ENCODE measurements around the gene PPP2R1B. TPM values are rescaled to one million over a fixed set of nuclear protein-coding genes. Genes with fewer than 3 reads are reported as not detected.

PPP2R1B gene
- total RNA-seq, 2 experiments from 2014 or later, result 34.5 to 39.2 TPM

DNA sequence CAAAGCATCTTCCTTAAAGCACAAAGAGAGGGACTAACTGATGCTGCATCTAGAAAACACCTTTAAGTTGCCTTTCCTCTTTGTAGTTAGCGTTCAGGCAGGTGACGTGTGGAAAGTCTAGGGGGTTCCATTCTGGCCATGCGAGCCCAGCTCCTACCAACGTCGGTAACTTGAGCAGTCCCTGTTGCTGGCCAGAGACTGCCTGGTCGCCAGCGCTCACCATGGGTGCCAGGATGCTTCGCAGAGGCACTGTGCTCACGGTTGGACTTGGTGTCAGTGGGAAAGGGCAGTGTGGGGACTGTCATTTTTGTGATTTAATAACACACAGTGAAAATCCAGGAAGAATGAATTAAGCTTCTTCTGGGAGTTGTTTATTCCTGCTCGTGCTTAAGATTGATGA is 40.6 kb downstream of the PPP2R1B start:
- CTCF ChIA-PET, result interaction anchor here (1.1 kb wide), 1 partner anchor 9 kb away, joined by 3 read pairs; no protein-coding TSS in a partner anchor
- POLR2A ChIA-PET, result interaction anchor here (0.6 kb wide), 1 partner anchor 121 kb away, joined by 3 read pairs; no protein-coding TSS in a partner anchor
- no peaks in the 10 kb centered on the region for H3K9me3 ChIP-seq (ENCODE audit: control insufficient read depth in 1 of 2, insufficient read depth in 1 of 2, low read length in 2 of 2)
- no peaks in the 10 kb centered on the region for H3K27me3 ChIP-seq (ENCODE audit: control insufficient read depth in 1 of 2, insufficient read depth in 2 of 2, low read length in 2 of 2)
- Mint-ChIP-seq H3K27me3 (no peaks in the 10 kb centered on the region), H3K4me3 (no peak overlapping the region), H3K36me3 (ENCODE audit: low read depth) (peaks cover 56% of the 10 kb centered on the region), H3K27ac (no peak overlapping the region), H3K4me1 (ENCODE audit: low read depth) (no peaks in the 10 kb centered on the region), H3K9me3 (no peaks in the 10 kb centered on the region)
- intact Hi-C loops (cut with DNase I, micrococcal nuclease), result no loop called here
- no peak overlapping the region for H3K4me3 ChIP-seq (ENCODE audit: low read length)
- no peaks in the 10 kb centered on the region for H3K4me1 ChIP-seq (ENCODE audit: insufficient read depth, low read length)
- TF ChIP-seq CTCF (IDR thresholded peaks at IDR 0.05), result no peak
- peaks cover 64% of the 10 kb centered on the region for H3K36me3 ChIP-seq (ENCODE audit: insufficient read depth, low read length)
- ATAC-seq (ENCODE audit: poor library complexity), result no peak
- DNase-seq, result no peak
- no peak overlapping the region for H3K27ac ChIP-seq (ENCODE audit: low read depth in 1 of 2, low read length in 2 of 2)

DNA sequence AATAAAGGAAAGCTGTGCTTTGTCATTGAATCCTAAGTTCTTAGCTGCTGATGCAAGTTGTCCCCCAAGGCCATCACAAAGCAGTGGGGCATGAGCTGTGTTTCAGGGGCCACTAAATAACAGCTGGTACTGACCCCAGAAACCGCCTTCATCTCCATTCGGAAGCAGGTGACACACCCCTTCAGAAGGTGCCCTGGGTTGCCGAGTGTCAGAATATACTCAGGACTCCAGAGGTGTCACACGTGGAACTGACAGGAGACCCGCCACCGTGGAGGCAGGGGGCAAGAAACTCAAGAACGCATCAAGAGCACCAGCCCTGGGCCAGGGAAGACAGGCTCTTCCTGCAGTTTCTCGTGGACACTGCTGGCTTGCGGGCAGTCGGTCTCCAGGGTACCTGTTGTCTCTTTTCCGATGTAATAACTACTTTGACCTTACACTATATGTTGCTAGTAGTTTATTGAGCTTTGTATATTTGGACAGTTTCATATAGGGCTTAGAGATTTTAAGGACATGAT is 41.5 kb downstream of the PPP2R1B start:
- ATAC-seq (ENCODE audit: poor library complexity) (no peak), DNase-seq (no peak)
- H3K4me3 Mint-ChIP-seq, result no peak overlapping the region
- Histone ChIP-seq H3K27me3 (ENCODE audit: control insufficient read depth in 1 of 2, insufficient read depth in 2 of 2, low read length in 2 of 2) (no peaks in the 10 kb centered on the region), H3K27ac (ENCODE audit: low read depth in 1 of 2, low read length in 2 of 2) (no peak overlapping the region), H3K4me3 (ENCODE audit: low read length) (no peak overlapping the region), H3K36me3 (ENCODE audit: insufficient read depth, low read length) (peaks cover 70% of the 10 kb centered on the region), H3K4me1 (ENCODE audit: insufficient read depth, low read length) (no peaks in the 10 kb centered on the region), H3K9me3 (ENCODE audit: control insufficient read depth in 1 of 2, insufficient read depth in 1 of 2, low read length in 2 of 2) (no peaks in the 10 kb centered on the region)
- intact Hi-C loops (cut with DNase I, micrococcal nuclease), result no loop called here
- no peaks in the 10 kb centered on the region for H3K4me1 Mint-ChIP-seq (ENCODE audit: low read depth)
- H3K9me3 Mint-ChIP-seq, result no peaks in the 10 kb centered on the region
- no peaks in the 10 kb centered on the region for H3K27me3 Mint-ChIP-seq
- no peak for TF ChIP-seq CTCF (IDR thresholded peaks at IDR 0.05)
- no peak overlapping the region for H3K27ac Mint-ChIP-seq
- CTCF ChIA-PET, result interaction anchor here (0.9 to 1.1 kb wide), 2 partner anchors 8 to 52 kb away, joined by 3 read pairs; no protein-coding TSS in a partner anchor
- POLR2A ChIA-PET, result no interaction called here
- peaks cover 66% of the 10 kb centered on the region for H3K36me3 Mint-ChIP-seq (ENCODE audit: low read depth)

- H3K27me3 Mint-ChIP-seq, result no peaks in the 10 kb centered on the region
- ATAC-seq (ENCODE audit: poor library complexity), result no peak
- ChIA-PET CTCF (interaction anchor here (0.9 kb wide), 1 partner anchor 53 kb away, joined by 3 read pairs; no protein-coding TSS in a partner anchor), POLR2A (no interaction called here)
- no peaks in the 10 kb centered on the region for H3K27me3 ChIP-seq (ENCODE audit: control insufficient read depth in 1 of 2, insufficient read depth in 2 of 2, low read length in 2 of 2)
- no peak for TF ChIP-seq CTCF (IDR thresholded peaks at IDR 0.05)
- no peak overlapping the region for H3K27ac Mint-ChIP-seq
- no peaks in the 10 kb centered on the region for H3K9me3 Mint-ChIP-seq
- H3K4me3 ChIP-seq (ENCODE audit: low read length), result no peak overlapping the region
- intact Hi-C loops (cut with DNase I, micrococcal nuclease), result no loop called here
- no peaks in the 10 kb centered on the region for H3K4me1 ChIP-seq (ENCODE audit: insufficient read depth, low read length)
- no peaks in the 10 kb centered on the region for H3K4me1 Mint-ChIP-seq (ENCODE audit: low read depth)
- peaks cover 78% of the 10 kb centered on the region for H3K36me3 ChIP-seq (ENCODE audit: insufficient read depth, low read length)
- no peak overlapping the region for H3K27ac ChIP-seq (ENCODE audit: low read depth in 1 of 2, low read length in 2 of 2)
- H3K9me3 ChIP-seq (ENCODE audit: control insufficient read depth in 1 of 2, insufficient read depth in 1 of 2, low read length in 2 of 2), result no peaks in the 10 kb centered on the region
- peaks cover 77% of the 10 kb centered on the region for H3K36me3 Mint-ChIP-seq (ENCODE audit: low read depth)
- H3K4me3 Mint-ChIP-seq, result no peak overlapping the region
- DNase-seq, result no peak
Observed at GRCh38 chr11:111723595-111723994, 42.6 kb downstream of the PPP2R1B start.

All from CD4-positive, alpha-beta T cell (primary cell).